ENCODE measurements around the gene SLC12A6.

SLC12A6 gene

DNA sequence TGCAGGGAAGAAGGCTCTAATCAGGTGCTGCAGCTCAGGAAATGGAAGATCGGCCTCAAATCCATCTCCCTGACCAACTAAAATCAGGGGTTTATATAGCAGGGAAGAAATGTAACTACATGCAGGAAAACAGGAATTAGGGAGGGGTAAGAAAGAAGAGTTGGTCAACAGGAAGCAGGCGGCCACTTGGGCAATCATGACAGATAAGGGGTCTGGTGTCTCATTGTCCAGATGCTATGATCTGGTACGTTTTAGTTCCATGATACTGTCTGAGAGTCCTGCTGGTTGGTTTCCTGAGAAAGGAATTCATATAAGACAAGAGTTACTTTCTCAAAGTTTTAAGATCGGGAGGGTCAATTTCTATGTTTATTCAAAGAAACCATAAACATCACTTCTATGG is 151.9 kb downstream of the SLC12A6 start:
- no peak for DNase-seq (ENCODE audit: low read depth)
- in situ Hi-C loops (cut with HindIII; ENCODE audit: low sequenced_read_pairs) = no loop called here
- no peak overlapping the region for H3K4me3 ChIP-seq (ENCODE audit: low read depth, low read length)
- TF ChIP-seq CTCF (IDR thresholded peaks at IDR 0.05; ENCODE audit: low read depth, low read length, missing control alignments) = no peak

DNA sequence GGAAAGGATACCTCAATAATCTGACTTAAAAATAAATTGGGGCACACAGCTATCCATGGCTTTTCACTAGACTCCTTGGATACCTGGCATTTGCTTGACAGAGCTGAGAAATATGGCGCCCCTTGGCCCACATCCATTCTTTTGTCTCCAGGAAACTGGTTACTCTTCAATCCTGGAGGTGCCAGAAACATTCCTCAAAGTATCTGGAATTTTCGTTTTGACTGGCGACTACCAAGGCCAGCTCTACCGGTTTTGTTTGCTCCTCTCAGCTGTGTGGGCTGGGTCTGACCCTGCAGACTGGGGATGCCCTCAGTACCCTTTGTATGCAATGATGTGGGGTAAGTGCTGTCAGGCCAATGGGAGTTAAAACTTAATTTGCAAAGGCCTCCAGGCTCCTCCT is 154.6 kb downstream of the SLC12A6 start:
- in situ Hi-C loops (cut with HindIII; ENCODE audit: low sequenced_read_pairs) = no loop called here
- TF ChIP-seq CTCF (IDR thresholded peaks at IDR 0.05; ENCODE audit: low read depth, low read length, missing control alignments) = no peak
- H3K4me3 ChIP-seq (ENCODE audit: low read depth, low read length) = no peak overlapping the region
- DNase-seq (ENCODE audit: low read depth) = no peak

Measured in astrocyte of the cerebellum (primary cell).